ENCODE results near the gene CIROP.
A peak's percentile ranks its signal among the peaks of the same experiment; 100 is the strongest.

CIROP gene

GRCh38 chr14:23130871-23131270 is 26.1 kb upstream of the CIROP start:
- no peak for DNase-seq

- no peak for DNase-seq
These were observed 25.0 kb upstream of the CIROP start for GRCh38 chr14:23129759-23130316.

GRCh38 chr14:23128969-23129758 is 24.4 kb upstream of the CIROP start:
- DNase-seq: no peak

- no peak for DNase-seq
These were observed 23.1 kb upstream of the CIROP start for GRCh38 chr14:23127861-23128260.

GRCh38 chr14:23126548-23127278 is 21.9 kb upstream of the CIROP start:
- no peak for DNase-seq

GRCh38 chr14:23125933-23126524 is 21.2 kb upstream of the CIROP start:
- no peak for DNase-seq

- DNase-seq: no peak
These were observed 20.2 kb upstream of the CIROP start for GRCh38 chr14:23125011-23125410.

- DNase-seq: peak; percentile 39
These were observed 19.7 kb upstream of the CIROP start for GRCh38 chr14:23124337-23124954.

GRCh38 chr14:23123419-23123818 is 18.6 kb upstream of the CIROP start:
- peak; percentile 82 for DNase-seq

GRCh38 chr14:23122086-23122485 is 17.3 kb upstream of the CIROP start:
- no peak for DNase-seq

GRCh38 chr14:23121361-23121771 is 16.6 kb upstream of the CIROP start:
- DNase-seq: no peak

GRCh38 chr14:23120541-23121251 is 15.9 kb upstream of the CIROP start:
- peak; percentile 89 for DNase-seq

- DNase-seq: no peak
These were observed 14.9 kb upstream of the CIROP start for GRCh38 chr14:23119363-23120327.

GRCh38 chr14:23118506-23119362 is 13.9 kb upstream of the CIROP start, which contains the start of gene CEBPE:
Gene CEBPE (minus strand): TSS chr14:23119255. CDS start chr14:23119091, 164 bp downstream.
- DNase-seq: no peak

GRCh38 chr14:23117371-23118020 is 12.7 kb upstream of the CIROP start:
- DNase-seq: no peak

GRCh38 chr14:23115918-23116317 is 11.1 kb upstream of the CIROP start:
- DNase-seq: no peak

GRCh38 chr14:23115039-23115731 is 10.4 kb upstream of the CIROP start:
- DNase-seq: no peak

GRCh38 chr14:23114669-23115038 is 9.9 kb upstream of the CIROP start:
- no peak for DNase-seq

GRCh38 chr14:23114120-23114458 is 9.3 kb upstream of the CIROP start:
- no peak for DNase-seq

All from hematopoietic multipotent progenitor cell treated with erythropoietin and hydrocortisone succinate and interleukin-3 and kit ligand, for 8 days (in vitro differentiated cells).